H9 (cell line): Measurements from ENCODE around the gene TMEM201. TPM values are rescaled to one million over a fixed set of nuclear protein-coding genes. Genes with fewer than 3 reads are reported as not detected.
A peak's percentile ranks its signal among the peaks of the same experiment; 100 is the strongest.

Experiments used
- DNase-seq: peaks from one replicate; pipeline ENCODE4 v3.0.0-alpha.2; 2017
- H2AFZ ChIP-seq: one replicate; pipeline ENCODE4 v1.6.1; 2013; ENCODE audit warnings: mild to moderate bottlenecking, low read length, control low read depth, moderate library complexity
- H2AK5ac ChIP-seq: 2 replicates; pipeline ENCODE4 v1.6.1; 2013; ENCODE audit warnings: low read length, control low read depth, mixed read lengths; ENCODE audit not compliant: insufficient read length
- H2BK120ac ChIP-seq: one replicate; pipeline ENCODE4 v1.6.1; 2013; ENCODE audit warnings: low read depth, mild to moderate bottlenecking, low read length, control low read depth, inconsistent platforms; ENCODE audit not compliant: poor library complexity, severe bottlenecking
- H2BK12ac ChIP-seq: 2 replicates; pipeline ENCODE4 v1.6.1; 2013; ENCODE audit warnings: low read length, control low read depth, mixed read lengths, low read depth; ENCODE audit not compliant: insufficient read length
- H2BK15ac ChIP-seq: 2 replicates; pipeline ENCODE4 v1.6.1; 2013; ENCODE audit warnings: low read depth, low read length, control low read depth
- H2BK20ac ChIP-seq: one replicate; pipeline ENCODE4 v1.6.1; 2013; ENCODE audit warnings: low read depth, mild to moderate bottlenecking, low read length, control low read depth, inconsistent platforms; ENCODE audit not compliant: poor library complexity, severe bottlenecking
- H2BK5ac ChIP-seq: 2 replicates; pipeline ENCODE4 v1.6.1; 2013; ENCODE audit warnings: low read length, control low read depth, mixed read lengths; ENCODE audit not compliant: insufficient read length
- H3K14ac ChIP-seq: 2 replicates; pipeline ENCODE4 v1.6.1; 2013; ENCODE audit warnings: low read length, control low read depth; ENCODE audit not compliant: insufficient read depth
- H3K18ac ChIP-seq: 2 replicates; pipeline ENCODE4 v1.6.1; 2013; ENCODE audit warnings: low read depth, mild to moderate bottlenecking, mixed read lengths, low read length, control low read depth; ENCODE audit not compliant: insufficient read length
- H3K23ac ChIP-seq: 2 replicates; pipeline ENCODE4 v1.6.1; 2013; ENCODE audit warnings: low read length, control low read depth, mixed read lengths, low read depth; ENCODE audit not compliant: insufficient read length
- H3K23me2 ChIP-seq: 2 replicates; pipeline ENCODE4 v1.6.1; 2013; ENCODE audit warnings: low read depth, mild to moderate bottlenecking, mixed read lengths, low read length, control low read depth; ENCODE audit not compliant: insufficient read length, poor library complexity, severe bottlenecking
- H3K27ac ChIP-seq: 2 replicates; pipeline ENCODE4 v1.5.1; 2013; ENCODE audit warnings: low read length, control low read depth, mixed read lengths, low read depth; ENCODE audit not compliant: insufficient read length
- H3K27me3 ChIP-seq: 2 replicates; pipeline ENCODE4 v1.6.1; 2013; ENCODE audit warnings: low read length, control low read depth, inconsistent platforms; ENCODE audit not compliant: insufficient read depth
- H3K4ac ChIP-seq: 2 replicates; pipeline ENCODE4 v1.6.1; 2013; ENCODE audit warnings: low read depth, mild to moderate bottlenecking, control low read depth, inconsistent platforms, low read length, moderate library complexity
- H3K4me1 ChIP-seq: 2 replicates; pipeline ENCODE4 v1.6.1; 2013; ENCODE audit warnings: low read length, control low read depth, inconsistent platforms; ENCODE audit not compliant: insufficient read depth
- H3K4me2 ChIP-seq: 2 replicates; pipeline ENCODE4 v1.6.1; 2013; ENCODE audit warnings: low read length, control low read depth, mixed read lengths; ENCODE audit not compliant: insufficient read length, insufficient read depth
- H3K56ac ChIP-seq: 2 replicates; pipeline ENCODE4 v1.6.1; 2013; ENCODE audit warnings: low read depth, mild to moderate bottlenecking, mixed read lengths, low read length, control low read depth; ENCODE audit not compliant: insufficient read length
- H3K79me1 ChIP-seq: 2 replicates; pipeline ENCODE4 v1.6.1; 2013; ENCODE audit warnings: low read depth, mild to moderate bottlenecking, moderate library complexity, low read length, control low read depth, inconsistent platforms; ENCODE audit not compliant: insufficient read depth, poor library complexity, severe bottlenecking
- H3K79me2 ChIP-seq: 2 replicates; pipeline ENCODE4 v1.6.1; 2013; ENCODE audit warnings: low read length, control low read depth, inconsistent platforms; ENCODE audit not compliant: insufficient read depth
- H3K9ac ChIP-seq: 2 replicates; pipeline ENCODE4 v1.6.1; 2013; ENCODE audit warnings: low read length, control low read depth, mixed read lengths; ENCODE audit not compliant: insufficient read length; ENCODE audit errors: extremely low read depth
- H3K9me3 ChIP-seq: one replicate; pipeline ENCODE4 v1.6.1; 2013; ENCODE audit warnings: low read depth, low read length, inconsistent platforms; ENCODE audit not compliant: control insufficient read depth
- H3T11ph ChIP-seq: one replicate; pipeline ENCODE4 v1.6.1; 2013; ENCODE audit warnings: mild to moderate bottlenecking, low read length, control low read depth, inconsistent platforms
- H4K20me1 ChIP-seq: one replicate; pipeline ENCODE4 v1.6.1; 2013; ENCODE audit not compliant: control insufficient read depth, insufficient read length, insufficient read depth
- H4K5ac ChIP-seq: 2 replicates; pipeline ENCODE4 v1.6.1; 2013; ENCODE audit warnings: low read depth, mild to moderate bottlenecking, mixed read lengths, low read length, control low read depth; ENCODE audit not compliant: insufficient read length
- H4K8ac ChIP-seq: replicated peaks from 2 replicates; pipeline ENCODE4 v1.6.1; 2013; ENCODE audit warnings: low read length, control low read depth, mixed read lengths, low read depth; ENCODE audit not compliant: insufficient read length
- H4K91ac ChIP-seq: 2 replicates; pipeline ENCODE4 v1.6.1; 2013; ENCODE audit warnings: low read depth, mild to moderate bottlenecking, moderate library complexity, mixed read lengths, low read length, control low read depth; ENCODE audit not compliant: insufficient read length
- H3K27ac Mint-ChIP-seq, 3 experiments: 2 replicates in 2 of 3; 3 replicates in 1 of 3; pipeline ENCODE4 v1.8.0; 2020 to 2021; ENCODE audit warnings: mixed read lengths in 3 of 3, mild to moderate bottlenecking in 1 of 3, moderate library complexity in 1 of 3
- H3K27me3 Mint-ChIP-seq: 2 replicates; pipeline ENCODE4 v1.8.0; 2021; ENCODE audit warnings: low read depth, mild to moderate bottlenecking, moderate library complexity, mixed read lengths
- H3K36me3 Mint-ChIP-seq, 3 experiments: 2 replicates in 2 of 3; 3 replicates in 1 of 3; pipeline ENCODE4 v1.8.0; 2020 to 2021; ENCODE audit warnings: low read depth in 3 of 3, mixed read lengths in 3 of 3; ENCODE audit not compliant: insufficient read depth in 1 of 3
- H3K4me1 Mint-ChIP-seq, 2 experiments: 2 replicates each; pipeline ENCODE4 v1.8.0; 2020; ENCODE audit warnings: mixed read lengths in 2 of 2
- H3K4me3 Mint-ChIP-seq, 2 experiments: 2 replicates in 1 of 2; 3 replicates in 1 of 2; pipeline ENCODE4 v1.8.0; 2020 to 2021; ENCODE audit warnings: mild to moderate bottlenecking in 2 of 2, mixed read lengths in 2 of 2, moderate library complexity in 1 of 2
- H3K9me3 Mint-ChIP-seq, 2 experiments: 2 replicates in 1 of 2; 3 replicates in 1 of 2; pipeline ENCODE4 v1.8.0; 2020; ENCODE audit warnings: mild to moderate bottlenecking in 2 of 2, mixed read lengths in 2 of 2, moderate library complexity in 1 of 2
- CTCF ChIP-seq: fragments of 200-600 bp; sonication (generic); conservative IDR thresholded peaks from 3 replicates; pipeline ENCODE4 v1.8.0; 2021; ENCODE audit warnings: antibody characterized with exemption, mild to moderate bottlenecking
- WGBS: extraction: QIAGEN DNeasy Blood & Tissue Kit; methylation state at CpG from one replicate; pipeline ENCODE4 v1.1.7; 2013; ENCODE audit warnings: missing lambda C conversion rate, low lambda C conversion rate, mixed read lengths; ENCODE audit not compliant: insufficient read length; ENCODE audit errors: extremely low coverage; 5-methylcytosine and 5-hydroxymethylcytosine counted together
- long read RNA-seq: library from polyadenylated mRNA; unstranded; transcript quantifications from one replicate; pipeline ENCODE4 v2.0.0, GENCODE V29; 2020
- total RNA-seq: library from RNA; stranded (reverse); gene quantifications from 2 replicates; pipeline ENCODE4 v1.2.1, GENCODE V29; 2021

TMEM201 gene
- total RNA-seq, result 31.0 and 31.3 TPM in 2 replicates
- long read RNA-seq, transcript TMEM201-202 (11 exons, 3,776 nt), result minor isoform, 21 of 98 reads
- long read RNA-seq, transcript TMEM201-201 (6 exons, 3,851 nt), result major isoform, 22 of 98 reads
- long read RNA-seq, partial matches to known transcripts, result 29 of 98 reads
- long read RNA-seq, other reads (novel, unspliced or antisense), result 26 of 98 reads

- Histone ChIP-seq H3K14ac (peak within 1 kb of the TSS; percentile 62), H2AFZ (peak within 1 kb of the TSS; percentile 90), H4K91ac (no peak within 1 kb of the TSS), H4K20me1 (no peaks in the 10 kb centered on the region), H3K23ac (no peak within 1 kb of the TSS), H2BK120ac (no peak within 1 kb of the TSS), H3K79me2 (peaks cover 14% of the 10 kb centered on the region; the same call in 1 of the 2 replicates), H2AK5ac (no peak within 1 kb of the TSS), H2BK5ac (no peak within 1 kb of the TSS), H3K4me1 (peaks cover 5% of the 10 kb centered on the region; the same call in 1 of the 2 replicates), H3K79me1 (peaks cover 7% of the 10 kb centered on the region), H3K27ac (no peak within 1 kb of the TSS), H3K18ac (no peak within 1 kb of the TSS), H3K23me2 (peaks cover 9% of the 10 kb centered on the region), H4K8ac (no peak within 1 kb of the TSS), H2BK12ac (no peak within 1 kb of the TSS), H3K4me2 (peak within 1 kb of the TSS; percentile 84), H4K5ac (no peak within 1 kb of the TSS), H3K4ac (no peak within 1 kb of the TSS), H3T11ph (no peak within 1 kb of the TSS), H3K27me3 (no peaks in the 10 kb centered on the region), H2BK15ac (no peak within 1 kb of the TSS), H2BK20ac (no peak within 1 kb of the TSS), H3K9ac (peak within 1 kb of the TSS; percentile 57), H3K9me3 (no peaks in the 10 kb centered on the region), H3K56ac (no peak within 1 kb of the TSS)
- Mint-ChIP-seq H3K27ac (0 out of 7 replicates have a peak within 1 kb of the TSS, but pooled peaks of 1 of the 3 experiments have one; percentile 57), H3K36me3 (peaks cover 2 to 9% (median 5%) of the 10 kb centered on the region in 3 experiments; a peak in 5 of 7 replicates), H3K4me3 (peak within 1 kb of the TSS; percentile 86 to 90), H3K4me1 (peaks cover 31 to 38% of the 10 kb centered on the region in 2 experiments), H3K27me3 (peaks cover 7% of the 10 kb centered on the region), H3K9me3 (peaks cover 0 to 2% of the 10 kb centered on the region in 2 experiments; a peak in 2 of 5 replicates)
- peak; percentile 91 for DNase-seq
- peak; percentile 89 for TF ChIP-seq CTCF
- WGBS, result no CpG with 5 or more reads among the region's 94 CpGs
Observed at GRCh38 chr1:9588551-9589143, at the start of gene TMEM201. Gene TMEM201 (plus strand): TSS chr1:9588911. CDS start chr1:9588931, 20 bp downstream.
